Kidney glomerular epithelial cell (primary cell): ENCODE measurements around the gene HOXB4.

Experiments used
- DNase-seq: peaks from one replicate; lab custom pipeline; 2025; lab: John Stamatoyannopoulos, UW

The HOXB4 gene

GRCh38 chr17:48571826-48572417, 6.2 kb downstream of the HOXB4 start:
- no peak for DNase-seq

DNA sequence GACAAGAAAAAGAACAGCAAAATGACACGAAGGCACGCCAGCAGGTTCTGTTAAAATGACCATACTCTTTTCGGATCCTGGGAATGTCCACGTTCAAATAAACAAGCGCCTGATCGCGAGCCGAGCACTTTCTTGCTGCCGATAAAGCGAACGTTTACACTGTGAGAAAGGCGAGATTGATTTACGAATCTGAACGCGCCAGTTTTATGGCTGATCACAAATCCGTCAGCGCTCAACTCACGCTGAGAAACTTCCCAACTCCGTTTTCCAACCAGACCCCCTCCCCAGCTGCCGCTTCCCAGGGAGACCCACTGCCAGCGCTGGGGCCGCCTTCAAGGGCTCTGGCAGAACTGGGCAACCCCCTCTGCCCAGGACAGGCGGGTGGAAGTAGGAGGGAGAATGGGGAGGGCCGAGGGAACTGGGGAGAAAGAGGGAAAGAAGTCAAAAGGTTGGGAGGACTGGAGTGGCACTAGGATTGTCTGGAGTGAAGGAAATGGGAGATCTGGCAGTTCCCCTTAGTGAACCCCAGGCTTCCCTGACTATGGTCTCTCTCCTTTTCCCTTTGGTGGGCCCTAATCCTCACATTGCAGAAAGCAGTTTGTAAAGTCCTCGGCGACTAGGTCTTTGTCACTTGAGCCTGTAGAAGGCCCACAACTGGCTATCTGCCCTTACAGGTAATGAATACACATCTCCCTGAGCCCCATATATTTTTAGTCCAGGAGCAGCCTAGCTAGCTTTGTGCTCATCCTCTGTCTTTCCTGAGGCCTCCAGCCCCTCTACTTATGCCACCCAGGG, 6.9 kb downstream of the HOXB4 start:
- DNase-seq: no peak

- DNase-seq: no peak
Observed at GRCh38 chr17:48570325-48571023, 7.7 kb downstream of the HOXB4 start.

GRCh38 chr17:48569674-48570324, 8.4 kb downstream of the HOXB4 start:
- no peak for DNase-seq

- no peak for DNase-seq
Observed at GRCh38 chr17:48569240-48569582, 8.9 kb downstream of the HOXB4 start.

DNA sequence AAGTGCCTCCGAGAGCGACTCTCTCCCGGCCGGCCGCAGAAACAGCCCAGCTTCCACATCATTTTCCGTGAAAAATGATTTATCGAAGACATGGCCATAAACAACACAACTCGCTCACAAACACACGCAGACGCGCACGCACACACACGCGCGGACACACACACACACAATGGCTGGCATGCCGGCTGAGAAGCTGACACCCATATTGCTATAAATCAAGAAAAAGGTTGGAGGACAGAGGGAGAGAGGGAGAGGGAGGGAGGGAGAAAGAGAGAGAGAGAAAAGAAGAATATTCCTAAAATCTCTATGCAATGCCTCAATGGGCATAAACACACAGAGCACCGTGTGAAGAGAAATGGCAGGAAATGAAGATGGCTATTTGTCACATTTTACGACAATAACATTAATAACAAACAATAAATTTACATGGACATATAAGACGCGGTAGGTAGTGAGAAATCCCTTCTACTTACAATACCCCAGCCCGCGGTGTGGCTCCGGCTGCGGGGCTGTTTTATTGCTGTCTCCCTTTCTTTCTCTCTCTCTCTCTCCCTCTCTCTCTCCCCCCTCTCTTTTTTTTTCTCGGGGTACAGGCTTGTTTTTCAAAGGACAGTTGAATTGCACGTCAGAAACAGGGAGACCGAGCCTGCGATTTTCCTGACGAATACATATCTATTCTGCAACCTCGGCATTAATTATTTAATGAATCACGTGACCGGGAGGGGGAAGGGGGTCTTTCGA, 9.5 kb downstream of the HOXB4 start:
- no peak for DNase-seq

DNA sequence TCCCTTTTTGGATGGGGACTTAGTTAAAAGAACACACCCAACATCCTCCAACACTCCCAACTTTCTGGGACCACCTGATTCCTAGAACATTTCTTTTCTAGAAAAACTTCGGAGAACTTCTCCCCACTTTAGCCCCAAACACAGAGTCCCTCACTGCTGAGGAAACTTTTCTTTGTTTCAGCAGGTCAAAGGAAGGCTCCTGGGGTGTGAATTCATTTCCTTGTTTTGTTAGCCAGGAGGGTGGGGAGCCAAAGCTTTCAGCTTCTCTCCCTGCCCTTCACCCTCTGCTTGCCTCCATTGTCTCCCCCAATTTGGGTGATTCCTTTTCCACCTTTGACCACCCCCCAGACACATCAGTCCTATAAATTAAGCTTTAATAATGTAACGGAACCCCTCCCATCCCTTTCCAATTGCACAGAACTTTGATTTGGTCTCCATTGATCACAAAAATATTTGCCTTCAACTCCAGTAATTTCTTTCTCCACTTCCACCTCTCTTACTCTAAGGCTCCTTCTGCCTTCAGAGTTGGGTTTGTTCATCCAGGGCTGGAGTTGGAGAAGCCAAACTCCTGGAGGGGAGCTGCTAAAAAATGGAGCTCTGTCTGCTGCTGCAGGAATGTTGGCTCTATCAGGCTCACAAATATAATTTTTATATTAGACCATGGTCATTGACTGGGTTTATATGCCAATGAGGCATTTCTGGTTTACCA, 10.3 kb downstream of the HOXB4 start:
- no peak for DNase-seq

GRCh38 chr17:48567209-48567608, 10.9 kb downstream of the HOXB4 start:
- DNase-seq: no peak

GRCh38 chr17:48566717-48567116, 11.4 kb downstream of the HOXB4 start:
- no peak for DNase-seq

- no peak for DNase-seq
Observed at GRCh38 chr17:48565925-48566710, 12.0 kb downstream of the HOXB4 start.

DNA sequence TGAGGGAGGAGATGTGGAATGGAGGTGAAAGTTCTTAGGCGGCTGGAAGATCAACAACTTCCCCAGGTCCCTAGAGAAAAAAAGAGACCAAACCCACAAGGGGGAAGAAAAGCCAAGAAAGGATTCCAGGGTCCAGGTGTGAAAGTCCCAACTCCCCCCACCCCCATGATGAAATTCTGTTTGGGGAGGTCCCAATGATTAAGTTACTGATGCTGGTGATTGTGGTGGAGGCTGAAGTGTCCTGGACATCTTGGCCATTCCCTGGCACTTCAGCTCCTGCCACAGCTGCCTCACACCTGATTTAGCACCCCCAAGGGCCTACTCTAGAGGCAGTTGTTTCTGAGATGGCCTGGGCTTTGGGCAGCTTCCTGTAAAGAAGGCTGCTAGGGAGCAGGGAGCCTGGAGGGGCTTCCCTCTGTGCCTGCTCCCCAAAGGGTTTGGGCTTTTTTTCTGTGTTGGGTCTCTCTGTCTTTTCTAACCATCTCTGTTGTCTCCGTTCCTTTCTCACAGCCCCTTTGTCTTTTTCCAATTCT, 13.1 kb downstream of the HOXB4 start:
- no peak for DNase-seq

GRCh38 chr17:48564188-48565021, 13.7 kb downstream of the HOXB4 start:
- DNase-seq: no peak

GRCh38 chr17:48563867-48564187, 14.3 kb downstream of the HOXB4 start:
- DNase-seq: no peak

DNA sequence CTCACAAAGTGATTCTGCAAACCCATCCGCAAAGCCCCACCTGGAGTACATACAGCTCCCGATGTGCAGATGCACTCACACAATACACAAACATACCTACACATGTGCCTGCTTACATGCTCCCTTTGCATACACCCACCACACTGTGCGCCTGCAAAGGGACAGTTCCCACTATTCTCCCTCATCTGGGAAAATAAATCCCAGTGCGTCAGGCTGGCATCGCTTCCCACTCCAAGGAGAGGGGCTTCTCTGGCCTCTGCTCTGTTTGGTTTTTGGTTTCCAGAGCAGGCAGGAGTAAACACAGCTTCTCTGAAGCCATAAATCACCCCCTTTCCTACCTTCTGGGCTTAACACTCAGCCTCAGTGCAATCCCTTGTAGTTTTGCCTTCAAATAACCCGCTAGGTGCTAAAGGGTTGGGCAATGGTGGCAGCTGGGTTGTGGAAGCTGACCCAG, 14.7 kb downstream of the HOXB4 start:
- DNase-seq: no peak

DNA sequence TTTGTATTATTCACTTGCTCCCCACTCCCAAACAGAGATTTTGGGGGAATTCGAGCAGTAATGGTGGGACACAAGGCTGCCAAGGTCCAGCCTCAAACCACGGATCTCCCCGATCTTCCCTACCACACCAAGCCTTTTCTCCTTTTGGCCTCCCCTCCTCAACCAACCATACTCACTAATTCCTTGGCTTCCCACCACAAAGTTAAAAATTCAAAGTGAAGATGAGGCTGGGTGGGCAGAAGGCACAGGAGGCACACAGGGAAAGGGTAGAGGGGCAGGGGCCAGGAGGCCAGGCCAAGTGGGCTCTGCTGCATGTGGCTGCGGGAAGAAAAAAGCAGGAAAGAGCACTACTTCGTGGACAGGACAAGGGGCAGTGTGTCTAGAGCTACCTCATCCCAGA, 15.2 kb downstream of the HOXB4 start:
- no peak for DNase-seq

DNA sequence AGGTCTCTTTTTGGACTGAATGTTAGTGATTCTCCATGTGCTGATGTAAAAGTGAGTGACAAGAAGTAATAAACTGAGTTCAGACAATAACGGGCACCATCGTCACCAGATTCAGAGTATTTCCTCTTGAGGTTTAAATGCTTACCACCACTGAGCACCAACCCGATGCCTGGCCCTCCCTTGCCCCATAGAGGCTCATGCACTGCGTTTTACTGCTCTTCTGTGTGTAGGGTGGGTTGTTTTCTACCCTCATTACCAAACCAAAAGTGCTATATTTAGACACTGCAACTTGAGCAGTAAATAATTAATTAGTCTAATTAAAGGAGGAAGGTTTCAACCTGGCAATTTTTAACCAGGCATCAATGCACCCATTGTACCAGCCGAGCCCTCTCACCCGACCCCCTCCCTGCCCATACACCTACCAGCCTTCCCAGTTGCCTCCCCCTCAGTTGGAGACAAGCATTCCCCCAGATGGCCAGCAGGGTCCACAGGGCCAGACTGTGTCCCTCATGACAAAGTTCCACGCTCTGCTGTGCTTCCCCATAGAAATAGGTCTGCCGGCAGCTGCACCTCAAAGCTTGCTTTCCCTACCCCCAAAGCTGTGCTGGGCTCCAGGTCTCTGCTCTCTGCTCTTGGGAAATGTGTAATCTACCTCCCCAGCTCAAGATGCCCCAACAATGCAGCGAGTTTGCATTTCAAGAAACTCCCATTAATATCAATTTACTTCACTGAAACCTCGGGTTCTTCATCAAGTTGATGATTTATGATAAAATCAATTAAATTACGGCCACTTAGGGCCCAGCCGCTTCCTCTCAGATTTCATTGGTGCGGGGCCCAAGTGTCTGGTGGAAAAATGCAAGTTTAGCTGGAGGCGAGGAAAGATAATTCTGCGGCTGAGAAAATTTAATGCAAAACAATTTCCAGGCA, 16.0 kb downstream of the HOXB4 start:
- peak; percentile 32 for DNase-seq

DNA sequence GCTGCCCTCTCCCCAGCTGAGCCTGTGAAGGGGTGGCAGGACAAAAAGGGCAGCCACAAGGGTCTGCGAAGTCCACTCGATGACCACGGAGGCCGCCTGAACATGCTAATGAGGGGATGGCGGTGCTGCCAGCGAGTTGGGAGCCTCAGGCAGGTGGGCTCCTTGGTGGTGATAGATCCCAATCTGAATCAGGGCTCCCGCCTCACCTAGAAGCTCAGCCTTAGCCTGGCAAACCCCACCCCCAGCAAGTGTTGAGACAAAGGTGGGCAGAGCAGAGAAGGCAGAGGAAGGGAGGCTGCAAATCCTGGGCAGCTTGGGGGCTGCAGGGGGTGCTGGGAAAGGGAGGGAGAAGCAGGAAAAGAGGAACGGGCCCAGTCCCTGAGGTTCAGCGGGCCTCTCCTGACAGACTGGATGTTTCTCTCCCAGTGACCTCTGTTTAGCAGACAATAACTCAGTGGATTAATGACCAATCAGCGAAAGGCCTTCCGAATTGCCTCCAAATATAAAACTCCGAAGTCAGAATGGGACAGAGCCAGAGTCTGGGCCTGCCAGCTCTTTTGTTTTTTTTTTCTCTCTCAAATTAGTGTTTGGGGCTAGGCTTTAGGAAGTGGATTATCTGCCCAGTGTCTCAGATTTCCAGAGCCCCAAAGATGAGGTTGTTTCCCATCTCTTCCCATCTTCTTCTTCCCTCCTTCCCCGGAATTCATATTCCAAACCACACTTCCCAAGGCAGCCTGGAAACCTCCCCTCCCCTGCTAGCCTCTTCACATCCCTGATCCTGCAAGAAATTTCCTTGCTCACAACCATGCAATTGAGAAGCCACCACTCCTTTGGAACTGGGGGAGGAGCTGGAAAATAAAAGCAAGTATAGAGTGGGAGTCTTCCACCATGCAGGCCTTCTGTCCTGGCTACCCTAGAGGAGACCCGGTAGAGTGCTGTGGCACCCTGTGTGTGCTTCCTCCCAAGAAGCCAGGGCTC, 18.0 kb downstream of the HOXB4 start:
- DNase-seq: no peak
